K562 (cell line): ENCODE measurements around the gene LUM. TPM values are rescaled to one million over a fixed set of nuclear protein-coding genes. Genes with fewer than 3 reads are reported as not detected.

Source experiments
- ATAC-seq: fragments of 200-7000 bp; cut with Tn5 transposase; 3 replicates; pipeline ENCODE4 v1.9.1; 2020; ENCODE audit warnings: moderate library complexity
- BruUV-seq: library from RNA; stranded (reverse); fragments of 400-500 nt; replicated peaks from 2 replicates; lab custom pipeline; 2021; lab: Mats Ljungman, UMichigan
- CTCF ChIA-PET: fragments of 300-600 bp; formaldehyde crosslinking; extraction: SDS; loops from one replicate; lab custom pipeline; 2021; ENCODE audit warnings: low intra/inter-chr PET ratio; lab: Yijun Ruan, JAX
- POLR2A ChIA-PET: fragments of 300-600, 350-650 bp; sonication (Branson Sonifier 250); formaldehyde crosslinking; extraction: SDS; loops from one replicate; lab custom pipeline; 2021; ENCODE audit warnings: antibody characterized with exemption, inconsistent platforms; lab: Yijun Ruan, JAX
- DNase-seq, 4 experiments: peaks; one replicate each; pipeline versions ENCODE4 v3.0.0 to v3.0.0-alpha.2; 2011 to 2018; ENCODE audit warnings: low spot score in 3 of 4, mixed read lengths in 3 of 4; ENCODE audit errors: extremely low read depth in 1 of 4
- FAIRE-seq: peaks from 2 replicates; lab custom pipeline; 2011; peaks lifted over from hg19 to GRCh38; lab: Jason Lieb, UNC
- H2AFZ ChIP-seq: 2 replicates; pipeline ENCODE4 v1.6.0; 2011; ENCODE audit warnings: low read depth, low read length, control low read depth, inconsistent platforms
- H3K27ac ChIP-seq: fragments of 200-600 bp; 3 replicates; pipeline ENCODE4 v1.8.0; 2011; ENCODE audit warnings: low read depth, mild to moderate bottlenecking, control low read depth, inconsistent platforms, low read length, moderate library complexity, mixed read lengths; ENCODE audit errors: extremely low read depth
- H3K27me3 ChIP-seq, 2 experiments: fragments of 300-600 bp in 1 of 2; 2 replicates in 1 of 2; 3 replicates in 1 of 2; pipeline versions ENCODE4 v1.6.0 to v1.8.0; 2011; ENCODE audit warnings: inconsistent platforms in 2 of 2, low read length in 2 of 2, mild to moderate bottlenecking in 1 of 2, mixed read lengths in 1 of 2, moderate library complexity in 1 of 2; ENCODE audit not compliant: control insufficient read depth in 2 of 2, insufficient read depth in 2 of 2
- H3K36me3 ChIP-seq: fragments of 300-600 bp; 3 replicates; pipeline ENCODE4 v1.8.0; 2011; ENCODE audit warnings: mild to moderate bottlenecking, low read length, inconsistent platforms; ENCODE audit not compliant: control insufficient read depth, insufficient read depth
- H3K4me1 ChIP-seq, 2 experiments: fragments of 200-600 bp in 1 of 2; replicated peaks in 1 of 2; 2 replicates in 1 of 2; 3 replicates in 1 of 2; pipeline versions ENCODE4 v1.5.1 to v1.8.0; 2011; ENCODE audit warnings: inconsistent platforms in 2 of 2, low read length in 2 of 2, mild to moderate bottlenecking in 1 of 2, mixed read lengths in 1 of 2, moderate library complexity in 1 of 2; ENCODE audit not compliant: control insufficient read depth in 2 of 2, insufficient read depth in 2 of 2
- H3K4me2 ChIP-seq: 2 replicates; pipeline ENCODE4 v1.6.1; 2011; ENCODE audit warnings: low read length, control low read depth, inconsistent platforms, mixed read lengths; ENCODE audit not compliant: insufficient read depth
- H3K4me3 ChIP-seq: fragments of 200-600 bp; sonication (generic), shearing (Covaris generic); 2 replicates; pipeline ENCODE4 v1.5.1; 2016; ENCODE audit warnings: control low read depth, inconsistent platforms
- H3K79me2 ChIP-seq: fragments of 200-600 bp; 3 replicates; pipeline ENCODE4 v1.8.0; 2011; ENCODE audit warnings: low read length, inconsistent platforms; ENCODE audit not compliant: control insufficient read depth, insufficient read depth
- H3K9ac ChIP-seq, 2 experiments: 2 replicates each; pipeline versions ENCODE4 v1.6.0 to v1.6.1; 2011; ENCODE audit warnings: low read depth in 2 of 2, low read length in 2 of 2, control low read depth in 1 of 2, inconsistent platforms in 1 of 2, mild to moderate bottlenecking in 1 of 2, mixed read lengths in 1 of 2; ENCODE audit not compliant: insufficient read depth in 1 of 2
- H3K9me1 ChIP-seq: one replicate; pipeline ENCODE4 v1.6.0; 2011; ENCODE audit warnings: inconsistent platforms, mild to moderate bottlenecking, low read length, moderate library complexity; ENCODE audit not compliant: control insufficient read depth, insufficient read depth
- H3K9me3 ChIP-seq: replicated peaks from 2 replicates; pipeline ENCODE4 v1.5.1; 2011; ENCODE audit warnings: low read depth, low read length, inconsistent platforms; ENCODE audit not compliant: control insufficient read depth, insufficient read depth
- H4K20me1 ChIP-seq: replicated peaks from 2 replicates; pipeline ENCODE4 v1.6.1; 2011; ENCODE audit warnings: low read length, inconsistent platforms, mixed read lengths; ENCODE audit not compliant: control insufficient read depth, insufficient read depth
- CHD7 ChIP-seq: fragments of 200-600 bp; sonication (generic); IDR thresholded peaks from one replicate; pipeline ENCODE4 v1.6.1; 2012; ENCODE audit warnings: mild to moderate bottlenecking, low read depth, low read length, inconsistent platforms
- HDGF ChIP-seq: fragments of 450-650 bp; IDR thresholded peaks from 2 replicates; pipeline ENCODE4 v1.6.1; 2016
- ZBED1 ChIP-seq: IDR thresholded peaks from 2 replicates; pipeline ENCODE4 v1.6.1; 2014
- ZNF311 ChIP-seq: fragments of 250-450 bp; sonication (Bioruptor Pico); IDR thresholded peaks from 2 replicates; pipeline ENCODE4 v1.4.0; 2020; ENCODE audit warnings: mild to moderate bottlenecking, moderate library complexity
- ZNF668 ChIP-seq: fragments of 250-450 bp; sonication (Bioruptor Pico); IDR thresholded peaks from 2 replicates; pipeline ENCODE4 v1.8.0; 2022; ENCODE audit warnings: mild to moderate bottlenecking, inconsistent platforms
- WGBS: fragments of 100-300 bp; shearing (Covaris generic); methylation state at CpG from one replicate; pipeline ENCODE4 v1.1.6; 2016; ENCODE audit warnings: low coverage, mixed read lengths; ENCODE audit not compliant: insufficient coverage; ENCODE audit errors: missing lambda C conversion rate; 5-methylcytosine and 5-hydroxymethylcytosine counted together
- in situ Hi-C: fragments of 300-500 bp; cut with MboI; formaldehyde crosslinking; loops from 4 replicates; pipeline ENCODE4 v1.15.0; 2018; ENCODE audit warnings: inconsistent platforms, mixed read lengths
- intact Hi-C: fragments of 100-400 bp; cut with micrococcal nuclease; formaldehyde crosslinking; loops from 2 replicates; pipeline ENCODE4 v1.14.2; 2022
- polyA plus RNA-seq, 8 experiments: library from polyadenylated mRNA; depleted of rRNA in 4 of 8; stranded (reverse) in 5 of 8; unstranded in 3 of 8; fragments of >200 nt; fragmentation: Nextera tagmentation in 2 of 8; fragmentation: Illumina TruSeq in 1 of 8; extraction: Ambion mirVana in 2 of 8; extraction: Trizol in 1 of 8; gene quantifications; 2 replicates each; pipeline versions ENCODE4 v1.2.1 to v1.2.3, GENCODE V29; 2011 to 2014; ENCODE audit warnings: inconsistent platforms in 1 of 8, missing spikeins in 1 of 8
- total RNA-seq, 7 experiments: library from RNA; depleted of rRNA in 6 of 7; stranded (reverse); fragments of >200 nt in 6 of 7; fragmentation: Illumina TruSeq in 2 of 7; extraction: Trizol in 2 of 7; gene quantifications; 2 replicates each; pipeline versions ENCODE4 v1.2.1 to v1.2.3, GENCODE V29; 2011 to 2021; ENCODE audit warnings: low replicate concordance in 1 of 7
- TF ChIP-seq, protein P1 (sequence below): sonication (generic); formaldehyde crosslinking; IDR thresholded peaks from 2 replicates; pipeline ENCODE4 v1.8.1; 2023; ENCODE audit warnings: missing genetic modification reagents, mild to moderate bottlenecking, borderline replicate concordance

The LUM gene
- total and polyA plus RNA-seq, 9 of the 15 experiments (the other 6 are each of a cell fraction or from before 2014, with no cell fraction given): 0.40 TPM; not detected in 8

DNA sequence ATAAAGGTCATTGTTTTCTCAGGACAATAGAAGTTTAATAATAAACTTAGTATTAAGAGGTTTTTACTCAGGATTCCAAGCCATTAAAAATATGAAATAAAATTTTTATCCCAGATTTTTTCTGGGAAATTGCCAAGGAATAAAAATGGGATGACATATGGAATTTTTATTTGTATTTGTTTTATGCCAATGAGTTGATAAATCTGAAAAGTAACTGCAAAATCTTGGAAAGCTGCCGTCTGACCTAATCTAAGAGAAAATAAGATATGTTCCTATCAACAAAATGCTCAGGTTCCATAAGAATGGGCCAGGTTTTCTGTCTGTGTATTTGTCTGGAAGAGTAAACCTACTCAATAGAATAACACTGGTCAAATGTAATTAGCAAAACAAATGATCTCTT lies 31.3 kb downstream of the LUM start:
- no peak overlapping the region for H3K9ac ChIP-seq
- intact Hi-C loops (no loop called here), in situ Hi-C loops (no loop called here)
- H3K9me3 ChIP-seq: no peaks in the 10 kb centered on the region
- H3K4me2 ChIP-seq: no peak overlapping the region
- no peaks in the 10 kb centered on the region for H3K9me1 ChIP-seq
- no peaks in the 10 kb centered on the region for H3K4me1 ChIP-seq
- WGBS: 5% methylated on average over 1 of the region's 1 CpG
- BruUV-seq: no TSS peak
- no peak overlapping the region for H2AFZ ChIP-seq
- no peak for FAIRE-seq
- DNase-seq: no peak
- H3K4me3 ChIP-seq: no peak overlapping the region
- no peaks in the 10 kb centered on the region for H3K79me2 ChIP-seq
- no peaks in the 10 kb centered on the region for H4K20me1 ChIP-seq
- no peak overlapping the region for H3K27ac ChIP-seq
- ATAC-seq: no peak
- POLR2A ChIA-PET: no interaction called here
- no peaks in the 10 kb centered on the region for H3K27me3 ChIP-seq
- H3K36me3 ChIP-seq: no peaks in the 10 kb centered on the region
- CTCF ChIA-PET: no interaction called here
- TF ChIP-seq ZNF668 (no peak), CHD7 (no peak), ZBED1 (no peak), ZNF311 (CRISPR knock-in tag) (no peak), HDGF (no peak)
- TF ChIP-seq, protein P1, sequence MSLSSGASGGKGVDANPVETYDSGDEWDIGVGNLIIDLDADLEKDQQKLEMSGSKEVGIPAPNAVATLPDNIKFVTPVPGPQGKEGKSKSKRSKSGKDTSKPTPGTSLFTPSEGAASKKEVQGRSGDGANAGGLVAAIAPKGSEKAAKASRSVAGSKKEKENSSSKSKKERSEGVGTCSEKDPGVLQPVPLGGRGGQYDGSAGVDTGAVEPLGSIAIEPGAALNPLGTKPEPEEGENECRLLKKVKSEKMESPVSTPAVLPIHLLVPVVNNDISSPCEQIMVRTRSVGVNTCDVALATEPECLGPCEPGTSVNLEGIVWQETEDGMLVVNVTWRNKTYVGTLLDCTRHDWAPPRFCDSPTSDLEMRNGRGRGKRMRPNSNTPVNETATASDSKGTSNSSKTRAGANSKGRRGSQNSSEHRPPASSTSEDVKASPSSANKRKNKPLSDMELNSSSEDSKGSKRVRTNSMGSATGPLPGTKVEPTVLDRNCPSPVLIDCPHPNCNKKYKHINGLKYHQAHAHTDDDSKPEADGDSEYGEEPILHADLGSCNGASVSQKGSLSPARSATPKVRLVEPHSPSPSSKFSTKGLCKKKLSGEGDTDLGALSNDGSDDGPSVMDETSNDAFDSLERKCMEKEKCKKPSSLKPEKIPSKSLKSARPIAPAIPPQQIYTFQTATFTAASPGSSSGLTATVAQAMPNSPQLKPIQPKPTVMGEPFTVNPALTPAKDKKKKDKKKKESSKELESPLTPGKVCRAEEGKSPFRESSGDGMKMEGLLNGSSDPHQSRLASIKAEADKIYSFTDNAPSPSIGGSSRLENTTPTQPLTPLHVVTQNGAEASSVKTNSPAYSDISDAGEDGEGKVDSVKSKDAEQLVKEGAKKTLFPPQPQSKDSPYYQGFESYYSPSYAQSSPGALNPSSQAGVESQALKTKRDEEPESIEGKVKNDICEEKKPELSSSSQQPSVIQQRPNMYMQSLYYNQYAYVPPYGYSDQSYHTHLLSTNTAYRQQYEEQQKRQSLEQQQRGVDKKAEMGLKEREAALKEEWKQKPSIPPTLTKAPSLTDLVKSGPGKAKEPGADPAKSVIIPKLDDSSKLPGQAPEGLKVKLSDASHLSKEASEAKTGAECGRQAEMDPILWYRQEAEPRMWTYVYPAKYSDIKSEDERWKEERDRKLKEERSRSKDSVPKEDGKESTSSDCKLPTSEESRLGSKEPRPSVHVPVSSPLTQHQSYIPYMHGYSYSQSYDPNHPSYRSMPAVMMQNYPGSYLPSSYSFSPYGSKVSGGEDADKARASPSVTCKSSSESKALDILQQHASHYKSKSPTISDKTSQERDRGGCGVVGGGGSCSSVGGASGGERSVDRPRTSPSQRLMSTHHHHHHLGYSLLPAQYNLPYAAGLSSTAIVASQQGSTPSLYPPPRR (CRISPR knock-in tag): no peak
